HG02610 (cell line): ENCODE data around the gene XRCC4.
"Not testable (repeated sequence)": the region's sequence is repeated elsewhere in the genome, so short reads cannot be mapped to it uniquely, and the experiment has no call there.

ENCODE experiments used
- ATAC-seq: cut with Tn5 transposase; IDR thresholded peaks from one replicate; pipeline ENCODE4 v1.9.1; 2021; ENCODE audit warnings: mild to moderate bottlenecking, moderate library complexity; ENCODE audit not compliant: unreplicated experiment

XRCC4 gene

GRCh38 chr5:83107692-83108420 lies 30.5 kb downstream of the XRCC4 start:
- no peak for ATAC-seq

GRCh38 chr5:83109380-83109779 lies 32.0 kb downstream of the XRCC4 start:
- ATAC-seq = no peak

GRCh38 chr5:83115816-83116215 lies 38.5 kb downstream of the XRCC4 start:
- ATAC-seq = no peak

GRCh38 chr5:83118471-83118870 lies 41.1 kb downstream of the XRCC4 start:
- no peak for ATAC-seq

GRCh38 chr5:83118976-83119375 lies 41.6 kb downstream of the XRCC4 start:
- no peak for ATAC-seq

- ATAC-seq = no peak
These were observed 47.2 kb downstream of the XRCC4 start for GRCh38 chr5:83124593-83124992.

- no peak for ATAC-seq
These were observed 48.2 kb downstream of the XRCC4 start for GRCh38 chr5:83125560-83125959.

GRCh38 chr5:83126501-83126900 lies 49.2 kb downstream of the XRCC4 start:
- ATAC-seq = no peak

GRCh38 chr5:83133797-83134196 lies 56.5 kb downstream of the XRCC4 start:
- no peak for ATAC-seq

GRCh38 chr5:83142526-83142925 lies 65.2 kb downstream of the XRCC4 start:
- ATAC-seq = no peak

- no peak for ATAC-seq
These were observed 67.9 kb downstream of the XRCC4 start for GRCh38 chr5:83145241-83145640.

GRCh38 chr5:83145882-83146331 lies 68.6 kb downstream of the XRCC4 start:
- ATAC-seq = no peak

- ATAC-seq = no peak
These were observed 69.1 kb downstream of the XRCC4 start for GRCh38 chr5:83146441-83146840.

- no peak for ATAC-seq
These were observed 70.2 kb downstream of the XRCC4 start for GRCh38 chr5:83147593-83147992.

GRCh38 chr5:83148370-83148769 lies 71.0 kb downstream of the XRCC4 start:
- no peak for ATAC-seq

GRCh38 chr5:83149671-83150070 lies 72.3 kb downstream of the XRCC4 start:
- no peak for ATAC-seq

- no peak for ATAC-seq
These were observed 74.5 kb downstream of the XRCC4 start for GRCh38 chr5:83151821-83152220.

GRCh38 chr5:83152996-83153395 lies 75.6 kb downstream of the XRCC4 start:
- not testable (repeated sequence) for ATAC-seq

GRCh38 chr5:83156001-83156400 lies 78.7 kb downstream of the XRCC4 start:
- no peak for ATAC-seq

GRCh38 chr5:83157163-83157562 lies 79.8 kb downstream of the XRCC4 start:
- no peak for ATAC-seq

- no peak for ATAC-seq
These were observed 85.3 kb downstream of the XRCC4 start for GRCh38 chr5:83162601-83163000.

GRCh38 chr5:83167538-83167937 lies 90.2 kb downstream of the XRCC4 start:
- no peak for ATAC-seq
